ENCODE measurements around the gene RAD52. TPM values are rescaled to one million over a fixed set of nuclear protein-coding genes. Genes with fewer than 3 reads are reported as not detected.

Gene RAD52
- total and polyA plus RNA-seq, 4 donors, result 3.7 to 14.2 (median 6.7) TPM

DNA sequence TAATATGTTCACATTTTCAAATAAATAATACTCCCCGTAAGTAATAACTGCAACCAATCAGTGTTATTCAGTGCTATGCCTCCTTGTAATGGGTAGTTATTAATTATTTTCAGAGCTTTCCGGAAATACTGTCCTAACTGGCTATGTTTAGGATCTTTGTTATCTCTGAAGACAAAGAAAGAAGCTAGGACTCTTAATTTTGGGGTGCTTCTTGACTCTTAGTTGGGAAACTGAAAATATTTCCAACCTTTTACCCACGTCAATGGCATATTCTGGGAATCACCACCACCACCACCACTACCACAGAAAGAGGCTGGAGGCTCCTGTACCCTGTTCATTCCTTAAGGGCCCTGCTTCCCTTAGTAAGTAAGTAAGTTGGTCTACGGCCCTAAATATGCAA lies 39.1 kb downstream of the RAD52 start:
- TF ChIP-seq RAD21 (IDR thresholded peaks at IDR 0.05) (no peak), SP1 (IDR thresholded peaks at IDR 0.05) (no peak), GABPA (IDR thresholded peaks at IDR 0.05 in 1 of 2, conservative IDR thresholded peaks at IDR 0.05 in 1 of 2) (no peak), NR2F2 (IDR thresholded peaks at IDR 0.05) (no peak), TAF1 (conservative IDR thresholded peaks at IDR 0.05) (no peak), FOXA2 (IDR thresholded peaks at IDR 0.05) (no peak), HNF4G (IDR thresholded peaks at IDR 0.05) (no peak), YY1 (IDR thresholded peaks at IDR 0.05) (no peak), RXRA (IDR thresholded peaks at IDR 0.05) (no peak), FOXA1 (IDR thresholded peaks at IDR 0.05) (no peak), EGR1 (IDR thresholded peaks at IDR 0.05; ENCODE audit: low read depth in 2 of 2) (no peak), CTCF (IDR thresholded peaks at IDR 0.05; ENCODE audit: low read depth, low read length, missing input control) (no peak), HNF4A (conservative IDR thresholded peaks at IDR 0.05) (no peak)
- TF ChIP-seq, protein P1, sequence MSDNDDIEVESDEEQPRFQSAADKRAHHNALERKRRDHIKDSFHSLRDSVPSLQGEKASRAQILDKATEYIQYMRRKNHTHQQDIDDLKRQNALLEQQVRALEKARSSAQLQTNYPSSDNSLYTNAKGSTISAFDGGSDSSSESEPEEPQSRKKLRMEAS (IDR thresholded peaks at IDR 0.05), result no peak
- TF ChIP-seq, protein P2, sequence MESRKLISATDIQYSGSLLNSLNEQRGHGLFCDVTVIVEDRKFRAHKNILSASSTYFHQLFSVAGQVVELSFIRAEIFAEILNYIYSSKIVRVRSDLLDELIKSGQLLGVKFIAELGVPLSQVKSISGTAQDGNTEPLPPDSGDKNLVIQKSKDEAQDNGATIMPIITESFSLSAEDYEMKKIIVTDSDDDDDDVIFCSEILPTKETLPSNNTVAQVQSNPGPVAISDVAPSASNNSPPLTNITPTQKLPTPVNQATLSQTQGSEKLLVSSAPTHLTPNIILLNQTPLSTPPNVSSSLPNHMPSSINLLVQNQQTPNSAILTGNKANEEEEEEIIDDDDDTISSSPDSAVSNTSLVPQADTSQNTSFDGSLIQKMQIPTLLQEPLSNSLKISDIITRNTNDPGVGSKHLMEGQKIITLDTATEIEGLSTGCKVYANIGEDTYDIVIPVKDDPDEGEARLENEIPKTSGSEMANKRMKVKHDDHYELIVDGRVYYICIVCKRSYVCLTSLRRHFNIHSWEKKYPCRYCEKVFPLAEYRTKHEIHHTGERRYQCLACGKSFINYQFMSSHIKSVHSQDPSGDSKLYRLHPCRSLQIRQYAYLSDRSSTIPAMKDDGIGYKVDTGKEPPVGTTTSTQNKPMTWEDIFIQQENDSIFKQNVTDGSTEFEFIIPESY (IDR thresholded peaks at IDR 0.05), result no peak
- TF ChIP-seq, protein P3, sequence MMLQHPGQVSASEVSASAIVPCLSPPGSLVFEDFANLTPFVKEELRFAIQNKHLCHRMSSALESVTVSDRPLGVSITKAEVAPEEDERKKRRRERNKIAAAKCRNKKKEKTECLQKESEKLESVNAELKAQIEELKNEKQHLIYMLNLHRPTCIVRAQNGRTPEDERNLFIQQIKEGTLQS (IDR thresholded peaks at IDR 0.05), result no peak
- Histone ChIP-seq H3K36me3 (ENCODE audit: control insufficient read depth in 4 of 4, insufficient read depth in 3 of 4, low read depth in 1 of 4, low read length in 3 of 4) (peaks cover 10 to 69% (median 48%) of the 10 kb centered on the region in 4 donors), H3K27ac (ENCODE audit: low read depth in 1 of 2, low read length in 2 of 2) (no peak overlapping the region), H3K9me3 (ENCODE audit: control insufficient read depth in 4 of 4, low read length in 3 of 4) (no peaks in the 10 kb centered on the region), H3K9ac (ENCODE audit: low read depth in 1 of 2, low read length in 2 of 2) (no peak overlapping the region), H3K4me1 (ENCODE audit: control insufficient read depth in 4 of 4, insufficient read depth in 4 of 4, low read length in 3 of 4) (peaks cover 0 to 2% (median 0%) of the 10 kb centered on the region in 4 donors), H3K4me3 (ENCODE audit: low read depth in 1 of 3, low read length in 3 of 3) (no peak overlapping the region), H3K27me3 (ENCODE audit: control insufficient read depth in 4 of 4, insufficient read depth in 4 of 4, low read length in 3 of 4) (no peaks in the 10 kb centered on the region)
- no peak for DNase-seq (ENCODE audit: low spot score)
- 85% methylated on average over 4 of the region's 4 CpGs for WGBS

DNA sequence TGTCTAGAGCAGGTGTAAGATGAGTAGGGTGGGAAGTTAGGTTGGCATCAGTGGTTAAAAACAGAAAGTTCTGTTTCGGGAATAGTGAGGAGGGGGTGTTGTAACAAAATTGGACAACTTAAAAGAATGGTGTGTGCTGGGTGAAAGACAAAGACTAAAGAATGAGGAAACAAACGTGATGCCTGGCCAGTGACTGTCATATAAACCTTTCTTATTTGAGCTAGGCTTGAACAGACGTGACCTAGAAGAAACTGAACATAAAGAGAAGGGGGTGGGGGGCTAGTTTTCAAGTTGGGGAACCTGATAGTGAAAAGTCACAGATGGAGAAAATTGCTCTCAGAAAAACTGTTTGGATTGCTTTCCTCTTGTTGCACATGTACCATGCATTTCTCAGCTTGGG lies 39.6 kb downstream of the RAD52 start:
- Histone ChIP-seq H3K9me3 (ENCODE audit: control insufficient read depth in 4 of 4, low read length in 3 of 4) (no peaks in the 10 kb centered on the region), H3K4me1 (ENCODE audit: control insufficient read depth in 4 of 4, insufficient read depth in 4 of 4, low read length in 3 of 4) (peaks cover 0 to 2% (median 0%) of the 10 kb centered on the region in 4 donors), H3K27ac (ENCODE audit: low read depth in 1 of 2, low read length in 2 of 2) (no peak overlapping the region), H3K9ac (ENCODE audit: low read depth in 1 of 2, low read length in 2 of 2) (no peak overlapping the region), H3K4me3 (ENCODE audit: low read depth in 1 of 3, low read length in 3 of 3) (no peak overlapping the region), H3K36me3 (ENCODE audit: control insufficient read depth in 4 of 4, insufficient read depth in 3 of 4, low read depth in 1 of 4, low read length in 3 of 4) (peaks cover 8 to 72% (median 52%) of the 10 kb centered on the region in 4 donors), H3K27me3 (ENCODE audit: control insufficient read depth in 4 of 4, insufficient read depth in 4 of 4, low read length in 3 of 4) (no peaks in the 10 kb centered on the region)
- WGBS, result 86% methylated on average over 3 of the region's 3 CpGs
- TF ChIP-seq SP1 (IDR thresholded peaks at IDR 0.05), result no peak
- no peak for TF ChIP-seq GABPA (IDR thresholded peaks at IDR 0.05 in 1 of 2, conservative IDR thresholded peaks at IDR 0.05 in 1 of 2)
- DNase-seq (ENCODE audit: low spot score), result no peak

Measured in liver (tissue), 9 donors.